Thyroid gland (tissue), 4 donors: ENCODE data around the gene DUSP7. TPM values are rescaled to one million over a fixed set of nuclear protein-coding genes. Genes with fewer than 3 reads are reported as not detected.
A peak's percentile ranks its signal among the peaks of the same experiment; 100 is the strongest.

Source experiments
- DNase-seq, 2 donors: peaks; one replicate each; pipeline ENCODE4 v3.0.0-alpha.2; 2019
- H3K27ac ChIP-seq, 3 donors: fragments of 200-600 bp; sonication (generic); 1 replicate in 2 of 3; 2 replicates in 1 of 3; pipeline ENCODE4 v1.5.1; 2016 to 2019; ENCODE audit warnings: mild to moderate bottlenecking in 1 of 3, moderate library complexity in 1 of 3
- H3K27me3 ChIP-seq: fragments of 200-600 bp; sonication (generic); one replicate; pipeline ENCODE4 v1.5.1; 2019
- H3K36me3 ChIP-seq, 2 donors: fragments of 200-600 bp; sonication (generic); one replicate each; pipeline ENCODE4 v1.5.1; 2016 to 2019
- H3K4me1 ChIP-seq, 2 donors: fragments of 200-600 bp; sonication (generic); one replicate each; pipeline ENCODE4 v1.5.1; 2017 to 2019
- H3K4me3 ChIP-seq, 3 donors: fragments of 200-600 bp; sonication (generic); replicated peaks in 1 of 3; 1 replicate in 2 of 3; 2 replicates in 1 of 3; pipeline ENCODE4 v1.5.1; 2016; ENCODE audit warnings: mild to moderate bottlenecking in 1 of 3
- H3K9me3 ChIP-seq: fragments of 200-600 bp; sonication (generic); one replicate; pipeline ENCODE4 v1.5.1; 2017
- CTCF ChIP-seq, 6 experiments: fragments of 200-600 bp in 3 of 6; fragments of 450-650 bp in 3 of 6; sonication (generic) in 3 of 6; IDR thresholded peaks; one replicate each; pipeline ENCODE4 v1.5.1; 2016 to 2019; ENCODE audit warnings: antibody characterized with exemption in 6 of 6, mild to moderate bottlenecking in 2 of 6, inconsistent platforms in 1 of 6, moderate library complexity in 1 of 6
- POLR2A ChIP-seq, 2 donors: fragments of 450-650 bp; IDR thresholded peaks; one replicate each; pipeline ENCODE4 v1.6.1; 2017; ENCODE audit warnings: antibody characterized with exemption in 2 of 2, mild to moderate bottlenecking in 2 of 2, moderate library complexity in 1 of 2
- WGBS, 2 donors: methylation state at CpG; one replicate each; pipeline ENCODE4 v1.1.5; 2017; 5-methylcytosine and 5-hydroxymethylcytosine counted together
- intact Hi-C: fragments of 100-400 bp; cut with DNase I; formaldehyde crosslinking; loops from one replicate; pipeline ENCODE4 v1.15.1; 2023
- total RNA-seq, 4 donors: library from RNA; depleted of rRNA; stranded (reverse); fragments of >200 nt; gene quantifications; one replicate each; pipeline ENCODE4 v1.2.3, GENCODE V29; 2016

Gene DUSP7
- total RNA-seq, 4 donors from 2014 or later = 6.9 to 10.6 (median 10.4) TPM

GRCh38 chr3:52079958-52080357, 23.6 kb upstream of the DUSP7 start:
- intact Hi-C loops = no loop called here
- DNase-seq = no peak
- Histone ChIP-seq H3K4me3 (no peak overlapping the region), H3K9me3 (no peaks in the 10 kb centered on the region), H3K27me3 (no peaks in the 10 kb centered on the region), H3K36me3 (no peaks in the 10 kb centered on the region), H3K4me1 (no peaks in the 10 kb centered on the region), H3K27ac (no peak overlapping the region)
- WGBS, 2 donors = 94 to 97% methylated on average over 5 of the region's 5 CpGs
- TF ChIP-seq POLR2A (IDR thresholded peaks at IDR 0.05) = no peak
- no peak for TF ChIP-seq CTCF (IDR thresholded peaks at IDR 0.05)

GRCh38 chr3:52078781-52079560, 22.6 kb upstream of the DUSP7 start:
- Histone ChIP-seq H3K27ac (no peak overlapping the region), H3K9me3 (no peaks in the 10 kb centered on the region), H3K4me1 (no peaks in the 10 kb centered on the region), H3K36me3 (no peaks in the 10 kb centered on the region), H3K4me3 (no peak overlapping the region), H3K27me3 (no peaks in the 10 kb centered on the region)
- 94 to 98% methylated on average over 17 to 19 of the region's 19 CpGs for WGBS, 2 donors
- intact Hi-C loops = no loop called here
- no peak for DNase-seq
- TF ChIP-seq POLR2A (IDR thresholded peaks at IDR 0.05) (no peak), CTCF (IDR thresholded peaks at IDR 0.05) (no peak)

- peak overlapping the region in 1 of 3 donors; percentile 24 for H3K27ac ChIP-seq
- WGBS, 2 donors = 34 to 46% methylated on average over 3 of the region's 3 CpGs
- H3K4me3 ChIP-seq = no peak overlapping the region
- H3K27me3 ChIP-seq = no peaks in the 10 kb centered on the region
- H3K9me3 ChIP-seq = no peaks in the 10 kb centered on the region
- TF ChIP-seq POLR2A (IDR thresholded peaks at IDR 0.05) (no peak), CTCF (IDR thresholded peaks at IDR 0.05) (no peak)
- no peaks in the 10 kb centered on the region for H3K4me1 ChIP-seq
- no peaks in the 10 kb centered on the region for H3K36me3 ChIP-seq
- DNase-seq = peak in 1 of 2 donors; percentile 20
- intact Hi-C loops = no loop called here
Observed at GRCh38 chr3:52077925-52078324, 21.6 kb upstream of the DUSP7 start.

GRCh38 chr3:52076896-52077780, 20.8 kb upstream of the DUSP7 start:
- Histone ChIP-seq H3K4me3 (no peak overlapping the region), H3K9me3 (no peaks in the 10 kb centered on the region), H3K36me3 (no peaks in the 10 kb centered on the region), H3K27me3 (no peaks in the 10 kb centered on the region), H3K4me1 (no peaks in the 10 kb centered on the region), H3K27ac (peak overlapping the region in 1 of 3 donors; percentile 24)
- DNase-seq = no peak
- WGBS, 2 donors = 60 to 73% methylated on average over 12 to 13 of the region's 14 CpGs
- intact Hi-C loops = no loop called here
- TF ChIP-seq POLR2A (IDR thresholded peaks at IDR 0.05) = no peak
- TF ChIP-seq CTCF (IDR thresholded peaks at IDR 0.05) = no peak

GRCh38 chr3:52073490-52073889, 17.1 kb upstream of the DUSP7 start:
- TF ChIP-seq CTCF (IDR thresholded peaks at IDR 0.05) = no peak
- no peak overlapping the region for H3K4me3 ChIP-seq
- intact Hi-C loops = no loop called here

More at GRCh38 chr3:52073490-52073889, 17.1 kb upstream of the DUSP7 start:
- H3K27ac ChIP-seq = no peak overlapping the region
- no peak for DNase-seq
- no peaks in the 10 kb centered on the region for H3K9me3 ChIP-seq
- no peaks in the 10 kb centered on the region for H3K36me3 ChIP-seq
- 84 to 88% methylated on average over 3 to 7 of the region's 7 CpGs for WGBS, 2 donors
- peaks cover 19 to 22% of the 10 kb centered on the region in 2 donors for H3K4me1 ChIP-seq
- H3K27me3 ChIP-seq = no peaks in the 10 kb centered on the region
